Left ventricle myocardium superior (tissue), 1 donor: Measurements from ENCODE around the gene EXPH5. TPM values are rescaled to one million over a fixed set of nuclear protein-coding genes. Genes with fewer than 3 reads are reported as not detected.
A peak's percentile ranks its signal among the peaks of the same experiment; 100 is the strongest.

Experiments
- ATAC-seq: fragments of 200-7000 bp; cut with Tn5 transposase; one replicate; pipeline ENCODE4 v1.9.1; 2020; ENCODE audit warnings: mild to moderate bottlenecking, moderate library complexity
- DNase-seq: peaks from one replicate; pipeline ENCODE4 v3.0.0-alpha.2; 2020
- intact Hi-C: fragments of 100-400 bp; cut with micrococcal nuclease; formaldehyde crosslinking; loops from one replicate; pipeline ENCODE4 v1.11.0; 2022
- total RNA-seq: library from RNA; stranded (reverse); fragmentation: NEBNext Ultra II Directional; extraction: Animal tissue kit (Norgen Biotek cat#: 25700); gene quantifications from one replicate; pipeline ENCODE4 v1.2.1, GENCODE V29; 2021
- donor health status: DM: no; HTN: yes; CAD: no; lungs with severe emphysema.

EXPH5 gene
- total RNA-seq, 1 donor from 2014 or later, result 2.4 TPM

GRCh38 chr11:108496643-108497256, 96.8 kb downstream of the EXPH5 start:
- ATAC-seq, result no peak
- intact Hi-C loops, result no loop called here

DNA sequence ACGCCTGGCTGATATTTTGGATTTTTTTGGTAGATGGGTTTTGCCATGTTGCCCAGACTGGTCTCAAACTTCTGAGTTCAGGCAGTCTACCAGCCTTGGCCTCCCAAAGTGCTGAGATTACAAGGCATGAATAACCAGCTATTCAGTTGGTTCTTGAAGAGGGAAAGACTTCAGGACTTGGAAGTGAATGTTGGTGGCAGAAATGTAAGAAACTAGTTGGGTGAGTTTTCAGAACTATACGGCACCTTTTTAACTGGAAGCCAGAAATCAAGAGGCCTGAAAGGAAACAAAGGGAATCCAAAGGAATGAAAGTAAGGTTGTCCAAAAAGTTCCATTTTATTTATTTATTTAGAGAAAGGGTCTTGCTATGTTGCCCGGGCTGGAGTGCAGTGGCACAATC, 98.2 kb downstream of the EXPH5 start:
- DNase-seq (no peak), ATAC-seq (no peak)
- intact Hi-C loops, result no loop called here

More at GRCh38 chr11:108496643-108497256, 96.8 kb downstream of the EXPH5 start:
- DNase-seq, result no peak

GRCh38 chr11:108494182-108494581, 99.4 kb downstream of the EXPH5 start:
- ATAC-seq (no peak), DNase-seq (no peak)
- intact Hi-C loops, result no loop called here

DNA sequence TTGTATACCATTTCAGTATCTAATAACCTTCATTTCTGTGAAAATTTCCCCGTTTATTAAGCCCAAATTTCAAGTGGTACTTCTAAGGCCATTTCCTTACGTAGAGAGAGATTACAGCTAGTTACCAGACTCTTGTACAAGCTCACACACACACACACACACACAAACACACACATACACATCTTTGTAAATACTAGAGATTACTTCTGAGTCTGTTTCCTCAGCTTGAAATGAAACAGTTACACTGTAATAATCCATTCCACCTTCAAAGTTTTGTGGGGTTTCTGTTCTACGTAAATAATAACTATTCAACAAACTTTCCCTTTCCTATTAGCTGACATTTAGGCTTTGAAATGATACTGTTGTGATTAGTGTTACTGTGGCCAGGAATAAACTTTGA, 101.6 kb downstream of the EXPH5 start:
- no peak for ATAC-seq

DNA sequence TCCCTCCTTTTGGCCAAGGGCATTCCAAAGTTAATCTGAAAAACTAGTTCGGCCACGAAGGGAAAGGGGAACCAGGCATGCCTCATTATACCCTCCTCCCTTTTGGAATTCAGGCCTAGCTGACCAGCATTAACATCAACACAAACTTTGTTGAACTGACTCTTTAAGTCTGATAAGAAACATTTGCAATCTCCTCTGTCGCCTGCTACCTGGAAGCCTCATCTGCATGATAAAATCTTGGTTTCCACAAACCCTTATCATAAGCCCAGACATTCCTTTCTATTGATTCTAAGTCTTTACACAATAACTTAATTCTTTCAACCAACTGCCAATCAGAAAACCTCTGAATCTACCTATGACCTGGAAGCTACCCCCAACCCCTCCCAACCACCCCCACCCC, 106.7 kb downstream of the EXPH5 start:
- intact Hi-C loops, result no loop called here
- ATAC-seq (no peak), DNase-seq (no peak)

More for the DNA sequence above, 101.6 kb downstream of the EXPH5 start:
- intact Hi-C loops, result no loop called here
- no peak for DNase-seq

DNA sequence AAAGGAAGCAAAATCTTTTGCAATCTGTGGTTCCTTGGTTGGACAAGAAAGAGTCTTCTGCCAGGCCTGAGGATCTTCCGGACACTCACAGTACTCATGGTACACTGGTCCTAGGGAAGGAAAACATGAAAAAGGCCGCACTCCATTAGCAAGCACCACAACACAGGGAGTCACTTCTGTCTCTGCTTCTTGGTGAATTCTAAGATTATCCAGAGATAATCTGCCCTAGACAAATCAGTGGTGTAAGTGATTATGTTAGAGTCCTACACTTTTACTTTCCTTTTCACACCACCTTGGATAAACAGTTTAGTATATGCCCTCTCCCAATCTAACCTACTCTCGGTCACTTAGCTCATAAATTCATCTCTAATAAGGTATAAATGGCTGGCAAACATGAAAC, 107.2 kb downstream of the EXPH5 start:
- intact Hi-C loops, result no loop called here
- DNase-seq (no peak), ATAC-seq (no peak)

DNA sequence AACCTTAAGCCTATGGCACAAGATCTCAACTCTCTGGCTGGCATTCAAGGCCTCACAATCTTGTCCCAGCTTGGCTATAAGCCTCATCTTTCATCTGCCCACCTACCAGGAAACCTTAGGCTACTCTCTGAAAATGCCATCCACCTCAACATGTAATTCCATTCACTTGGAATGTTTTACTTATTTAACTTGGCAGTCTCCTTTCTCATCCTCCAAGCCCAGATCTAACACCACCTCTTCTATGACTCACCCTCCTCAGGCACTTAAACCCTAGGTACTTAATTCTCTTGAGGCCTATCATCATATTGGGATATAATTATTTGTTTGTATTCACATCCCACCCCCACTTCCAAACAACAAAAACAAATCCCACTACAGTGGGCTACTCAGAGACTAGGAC, 110.4 kb downstream of the EXPH5 start:
- no peak for ATAC-seq

GRCh38 chr11:108474664-108475463, 118.7 kb downstream of the EXPH5 start:
- ATAC-seq (peak; percentile 79), DNase-seq (no peak)
- intact Hi-C loops, result no loop called here

More for the DNA sequence above, 110.4 kb downstream of the EXPH5 start:
- DNase-seq, result no peak
- intact Hi-C loops, result no loop called here

DNA sequence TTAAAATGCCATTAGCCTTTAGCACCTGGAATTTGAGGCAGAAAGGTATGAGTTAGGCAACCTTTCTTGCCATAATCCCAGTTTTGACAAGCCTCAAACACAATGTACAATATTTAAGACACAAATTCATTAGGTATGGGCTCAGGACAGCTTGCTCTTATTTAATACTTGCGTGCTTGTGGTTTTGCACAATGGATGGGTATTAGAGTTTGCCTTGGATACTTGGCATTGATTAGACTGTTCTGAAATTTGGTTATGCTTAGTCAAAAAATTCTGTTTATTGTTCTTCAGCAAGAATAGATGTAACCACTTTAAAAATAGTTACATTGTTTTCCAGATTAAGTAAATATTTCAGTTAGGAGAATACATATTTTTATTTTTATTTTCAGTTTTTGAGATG, 120.9 kb downstream of the EXPH5 start:
- DNase-seq (no peak), ATAC-seq (no peak)
- intact Hi-C loops, result no loop called here

- no peak for DNase-seq
- intact Hi-C loops, result loop anchor here (5.0 kb wide), 1 partner anchor 246 kb away; the partner anchor contains the start of genes ATM and NPAT
- no peak for ATAC-seq
Measured at GRCh38 chr11:108468478-108468864, 125.1 kb downstream of the EXPH5 start.

DNA sequence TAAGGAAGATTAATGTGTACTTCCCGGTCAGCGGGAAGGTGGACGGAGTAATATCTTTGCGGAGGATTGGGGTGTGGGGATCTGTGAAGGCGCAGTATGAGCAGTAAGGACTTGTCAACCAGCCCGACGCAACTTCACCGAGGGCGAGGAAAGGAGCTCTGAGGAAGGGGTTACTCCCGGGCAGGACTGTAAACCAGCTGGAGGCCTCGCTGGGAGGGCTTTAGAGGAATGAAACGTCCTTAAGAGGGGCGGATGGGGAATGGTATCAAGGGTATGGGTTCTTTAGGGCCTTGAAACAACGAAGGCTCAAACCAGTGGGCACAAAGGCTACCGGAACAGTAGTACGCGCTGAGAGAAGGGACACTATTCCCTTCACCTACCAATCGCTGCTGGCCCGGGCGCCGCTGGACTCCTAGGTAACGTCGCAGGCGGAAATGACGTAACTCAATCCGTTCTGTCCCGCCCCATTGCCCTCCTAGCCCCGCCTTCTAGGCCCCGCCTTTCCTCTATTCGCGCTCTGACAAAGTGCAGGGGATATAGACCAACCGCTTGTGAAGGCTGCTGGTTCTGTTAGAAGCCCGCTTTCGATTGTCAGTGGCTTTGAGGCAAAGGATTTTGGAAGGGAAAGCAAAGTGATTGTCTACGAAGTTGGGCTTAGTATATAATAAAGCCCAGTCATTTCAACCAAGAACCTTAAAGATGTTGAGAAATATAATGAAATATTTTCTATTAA, 126.3 kb downstream of the EXPH5 start, which contains the start of gene C11orf65:
Gene C11orf65 (minus strand): TSS at position 439 of the 733 bp plus-strand sequence. CDS start 5,970 bp downstream, outside the sequence.
- ATAC-seq, result peak; percentile 100
- intact Hi-C loops, result loop anchor here (5.0 kb wide), 1 partner anchor 245 kb away; the partner anchor contains the start of genes ATM and NPAT

DNA sequence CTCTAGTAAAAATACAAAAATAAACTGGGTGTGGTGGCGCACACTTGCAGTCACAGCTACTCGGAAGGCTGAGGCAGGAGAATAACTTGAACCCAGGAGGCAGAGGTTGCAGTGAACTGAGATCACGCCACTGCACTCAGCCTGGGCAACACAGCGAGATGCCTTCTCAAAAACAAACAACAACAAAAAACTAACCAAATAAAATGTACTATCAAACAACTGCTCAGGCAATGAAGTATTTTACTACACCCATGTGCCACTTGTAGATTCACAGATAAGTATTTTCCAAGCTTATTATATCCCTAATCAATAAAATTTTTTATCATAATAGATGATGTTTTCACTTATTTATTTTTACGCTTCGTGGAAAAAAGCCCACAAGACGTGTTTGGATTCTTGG, 127.2 kb downstream of the EXPH5 start:
- intact Hi-C loops, result loop anchor here (5.0 kb wide), 1 partner anchor 244 kb away; the partner anchor contains the start of genes ATM and NPAT
- DNase-seq, result no peak
- no peak for ATAC-seq

More for the DNA sequence above, 126.3 kb downstream of the EXPH5 start, which contains the start of gene C11orf65:
- DNase-seq, result peak; percentile 96

Other genes starting within 250 kb of the EXPH5 start
- gene C11orf65, start 126.2 kb downstream of the EXPH5 start, total RNA-seq, result 0.69 TPM
- 11.0 TPM for gene POGLUT3, start 95.4 kb downstream of the EXPH5 start, total RNA-seq
- 17.3 TPM for gene DDX10, start 71.3 kb upstream of the EXPH5 start, total RNA-seq